GM12878 (cell line): ENCODE measurements around the gene MAP4K2. TPM values are rescaled to one million over a fixed set of nuclear protein-coding genes. Genes with fewer than 3 reads are reported as not detected.

Experiments
- ATAC-seq: fragments of 200-7000 bp; cut with Tn5 transposase; 3 replicates; pipeline ENCODE4 v1.9.1; 2020; ENCODE audit warnings: mild to moderate bottlenecking, moderate library complexity
- BruUV-seq: library from RNA; stranded (reverse); fragments of 400-500 nt; replicated peaks from 2 replicates; lab custom pipeline; 2021; lab: Mats Ljungman, UMichigan
- CTCF ChIA-PET: fragments of 300-600 bp; sonication (Branson Sonifier 250); formaldehyde crosslinking; extraction: SDS; loops from one replicate; lab custom pipeline; 2021; ENCODE audit warnings: inconsistent platforms; lab: Yijun Ruan, JAX
- POLR2A ChIA-PET: fragments of 350-600 bp; formaldehyde crosslinking; extraction: SDS; loops from one replicate; lab custom pipeline; 2021; ENCODE audit warnings: inconsistent platforms; lab: Charles Lee
- RAD21 ChIA-PET: fragments of 300-600 bp; sonication (Branson Sonifier 250); formaldehyde crosslinking; loops from one replicate; lab custom pipeline; 2023; ENCODE audit warnings: antibody characterized with exemption; ENCODE audit not compliant: unreplicated experiment; lab: Charles Lee
- SMC1A ChIA-PET: fragments of 300-600 bp; sonication (Branson Sonifier 250); formaldehyde crosslinking; loops from one replicate; lab custom pipeline; 2023; ENCODE audit not compliant: unreplicated experiment, uncharacterized antibody; lab: Charles Lee
- DNase-seq: peaks from one replicate; pipeline ENCODE4 v3.0.0-alpha.2; 2011; ENCODE audit warnings: low read depth, low spot score
- FAIRE-seq: peaks from 3 replicates; lab custom pipeline; 2011; peaks lifted over from hg19 to GRCh38; lab: Jason Lieb, UNC
- H2AFZ ChIP-seq: 2 replicates; pipeline ENCODE4 v1.6.0; 2011; ENCODE audit warnings: low read depth, low read length, control low read depth; ENCODE audit not compliant: control insufficient read depth
- H3K27ac ChIP-seq: 2 replicates; pipeline ENCODE4 v1.5.1; 2011; ENCODE audit warnings: control low read depth; ENCODE audit not compliant: control insufficient read depth, insufficient read depth
- H3K27me3 ChIP-seq, 2 experiments: replicated peaks in 1 of 2; 2 replicates each; pipeline versions ENCODE4 v1.6.0 to v1.6.1; 2011; ENCODE audit warnings: low read length in 1 of 2; ENCODE audit not compliant: control insufficient read depth in 2 of 2, insufficient read depth in 2 of 2
- H3K36me3 ChIP-seq, 2 experiments: 2 replicates each; pipeline ENCODE4 v1.5.1; 2011; ENCODE audit warnings: low read length in 1 of 2; ENCODE audit not compliant: control insufficient read depth in 2 of 2, insufficient read depth in 2 of 2
- H3K4me1 ChIP-seq: 2 replicates; pipeline ENCODE4 v1.6.1; 2011; ENCODE audit warnings: mild to moderate bottlenecking, low read length, moderate library complexity, mixed read lengths; ENCODE audit not compliant: control insufficient read depth, insufficient read depth
- H3K4me2 ChIP-seq: 2 replicates; pipeline ENCODE4 v1.6.0; 2011; ENCODE audit warnings: control low read depth; ENCODE audit not compliant: control insufficient read depth, insufficient read depth
- H3K4me3 ChIP-seq: fragments of 200-600 bp; sonication (generic); 2 replicates; pipeline ENCODE4 v1.5.1; 2016
- H3K79me2 ChIP-seq: 2 replicates; pipeline ENCODE4 v1.6.0; 2011; ENCODE audit warnings: low read length; ENCODE audit not compliant: control insufficient read depth, insufficient read depth
- H3K9ac ChIP-seq: 2 replicates; pipeline ENCODE4 v1.8.0; 2011; ENCODE audit warnings: low read length, control low read depth, mixed read lengths; ENCODE audit not compliant: control insufficient read depth, insufficient read depth
- H3K9me3 ChIP-seq: replicated peaks from 3 replicates; pipeline ENCODE4 v1.5.1; 2011; ENCODE audit warnings: mild to moderate bottlenecking, low read length; ENCODE audit not compliant: control insufficient read depth, insufficient read depth
- H4K20me1 ChIP-seq: 2 replicates; pipeline ENCODE4 v1.6.0; 2011; ENCODE audit not compliant: control insufficient read depth, insufficient read depth
- CHD1 ChIP-seq: IDR thresholded peaks from 2 replicates; pipeline ENCODE4 v1.6.1; 2012; ENCODE audit warnings: low read depth, low read length, improper control_type of control experiment
- CHD4 ChIP-seq: fragments of 200-600 bp; sonication (generic); IDR thresholded peaks from 2 replicates; pipeline ENCODE4 v1.6.1; 2016; ENCODE audit warnings: mild to moderate bottlenecking
- IKZF1 ChIP-seq: fragments of 450-650 bp; conservative IDR thresholded peaks from 2 replicates; pipeline ENCODE4 v1.6.1; 2017; ENCODE audit warnings: antibody characterized with exemption, mild to moderate bottlenecking
- POLR2A ChIP-seq: IDR thresholded peaks from 2 replicates; pipeline ENCODE4 v1.6.1; 2011; ENCODE audit warnings: low read depth, mild to moderate bottlenecking, low read length
- POLR2AphosphoS5 ChIP-seq: IDR thresholded peaks from 2 replicates; pipeline ENCODE4 v1.6.1; 2011; ENCODE audit warnings: mild to moderate bottlenecking, low read length, inconsistent platforms
- SREBF1 ChIP-seq: IDR thresholded peaks from 2 replicates; pipeline ENCODE4 v1.6.1; 2012; ENCODE audit warnings: mild to moderate bottlenecking, low read length
- STAT3 ChIP-seq: IDR thresholded peaks from 2 replicates; pipeline ENCODE4 v1.6.1; 2011; ENCODE audit warnings: low read depth, low read length, improper control_type of control experiment
- ZSCAN29 ChIP-seq: fragments of 450-650 bp; IDR thresholded peaks from 2 replicates; pipeline ENCODE4 v1.6.1; 2017; ENCODE audit warnings: mild to moderate bottlenecking, moderate library complexity
- WGBS: methylation state at CpG from one replicate; pipeline ENCODE4 v1.1.6; 2016; ENCODE audit warnings: low lambda C conversion rate; ENCODE audit not compliant: insufficient replicate concordance, insufficient coverage; ENCODE audit errors: missing lambda C conversion rate; 5-methylcytosine and 5-hydroxymethylcytosine counted together
- in situ Hi-C: fragments of 300-500 bp; cut with MboI; formaldehyde crosslinking; loops from 9 replicates; pipeline ENCODE4 v1.14.3; 2018; ENCODE audit warnings: mixed read lengths
- intact Hi-C: fragments of 100-400 bp; cut with micrococcal nuclease; formaldehyde crosslinking; loops from one replicate; pipeline ENCODE4 v1.14.2; 2022; ENCODE audit not compliant: unreplicated experiment
- polyA plus RNA-seq, 11 experiments: library from polyadenylated mRNA; depleted of rRNA in 4 of 11; unstranded in 6 of 11; stranded (reverse) in 5 of 11; fragments of >200 nt; fragmentation: Nextera tagmentation in 4 of 11; fragmentation: Illumina TruSeq in 1 of 11; extraction: Ambion mirVana in 4 of 11; extraction: Trizol in 1 of 11; gene quantifications; 1 replicate in 1 of 11; 2 replicates in 10 of 11; pipeline versions ENCODE4 v1.2.1 to v1.2.3, GENCODE V29; 2011 to 2016; ENCODE audit warnings: inconsistent platforms in 2 of 11, missing spikeins in 2 of 11, low read depth in 1 of 11
- total RNA-seq, 4 experiments: library from RNA; depleted of rRNA in 3 of 4; stranded (reverse); fragments of >200 nt in 3 of 4; fragmentation: Illumina TruSeq in 1 of 4; extraction: Trizol in 1 of 4; gene quantifications; 2 replicates each; pipeline versions ENCODE4 v1.2.1 to v1.2.3, GENCODE V29; 2013 to 2021
- TF ChIP-seq, protein P1 (sequence below): fragments of 450-650 bp; IDR thresholded peaks from 2 replicates; pipeline ENCODE4 v1.6.1; 2017; ENCODE audit warnings: mild to moderate bottlenecking

Gene MAP4K2
- total and polyA plus RNA-seq, 10 of the 15 experiments (the other 5 are each of a cell fraction or from before 2014, with no cell fraction given) = 0.98 to 78.1 (median 48.9) TPM

DNA sequence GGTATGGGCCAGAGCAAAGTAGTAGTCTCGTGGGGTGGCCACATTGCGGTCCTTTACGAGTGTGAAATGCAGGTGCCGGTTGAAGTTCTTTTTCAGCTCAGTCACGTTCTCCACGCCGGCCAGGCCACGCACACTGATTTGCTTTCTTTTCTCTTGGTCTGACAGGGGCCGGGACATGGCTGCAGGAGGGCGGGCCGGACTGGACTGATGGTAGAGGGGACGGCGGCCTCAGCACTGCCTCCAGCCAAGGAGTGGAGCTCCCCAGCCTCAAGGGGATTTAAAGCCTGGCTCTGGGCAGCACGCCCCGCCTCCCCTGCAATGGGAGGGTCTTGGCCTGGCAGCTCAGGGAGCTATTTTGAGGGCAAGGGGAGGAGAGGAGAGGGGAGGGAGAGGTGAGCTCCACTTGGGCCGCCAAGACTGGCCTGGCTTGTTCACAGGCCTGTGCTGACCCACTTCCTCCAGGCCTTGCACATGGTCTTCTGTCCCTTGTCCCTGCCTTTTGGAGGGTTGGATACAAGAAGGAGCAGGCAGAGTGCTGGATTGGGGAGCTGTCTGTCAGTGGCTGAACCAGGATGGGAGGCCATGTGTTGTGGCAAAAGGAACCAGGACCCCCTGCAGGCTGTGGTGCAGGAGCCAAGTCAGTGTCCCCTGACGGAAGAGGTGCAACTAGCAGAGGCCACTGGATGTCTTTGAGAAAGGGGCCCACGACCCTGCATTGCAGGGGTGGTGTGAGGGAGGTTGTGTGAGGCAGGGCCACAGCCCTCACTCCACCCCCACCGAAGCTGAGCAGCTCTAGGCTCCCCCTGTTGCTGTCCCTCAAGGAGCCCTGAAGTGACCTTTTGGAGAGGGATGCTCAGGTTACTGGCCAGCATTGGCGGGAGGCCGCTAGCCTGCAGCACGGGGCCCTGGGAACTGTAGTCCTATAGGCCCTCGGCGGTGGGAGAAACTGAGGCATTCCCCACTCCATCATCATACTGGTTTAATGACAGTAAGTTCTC, 43.0 kb downstream of the MAP4K2 start, which contains the start of gene PYGM:
Gene PYGM, minus strand, starts transcription at position 253 of the 998 bp plus-strand sequence. Its CDS starts 76 bp downstream, at position 177.
- CTCF ChIA-PET = interaction anchor here (0.7 to 1.5 kb wide), 6 partner anchors 10 to 109 kb away, joined by 3 to 8 read pairs (median 4); no protein-coding TSS in a partner anchor

More for the DNA sequence above, 43.0 kb downstream of the MAP4K2 start, which contains the start of gene PYGM:
- BruUV-seq = no TSS peak
- Histone ChIP-seq H3K4me2 (no peak within 1 kb of the TSS), H2AFZ (no peak within 1 kb of the TSS), H4K20me1 (peaks cover 7% of the 10 kb centered on the region), H3K27ac (no peak within 1 kb of the TSS), H3K4me3 (no peak within 1 kb of the TSS), H3K36me3 (peaks cover 10 to 12% of the 10 kb centered on the region in 2 experiments; a peak in 3 of 4 replicates), H3K4me1 (peaks cover 17% of the 10 kb centered on the region), H3K27me3 (no peaks in the 10 kb centered on the region), H3K9me3 (no peaks in the 10 kb centered on the region), H3K79me2 (no peaks in the 10 kb centered on the region), H3K9ac (no peak within 1 kb of the TSS)
- WGBS = 71% methylated on average over 21 of the region's 24 CpGs
- intact Hi-C loops (no loop called here), in situ Hi-C loops (no loop called here)
- ChIA-PET SMC1A (interaction anchor here (1.2 to 1.7 kb wide), 2 partner anchors 11 to 16 kb away, joined by 4 to 5 read pairs; no protein-coding TSS in a partner anchor), RAD21 (interaction anchor here (1.2 kb wide), 1 partner anchor 56 kb away, joined by 3 read pairs; no protein-coding TSS in a partner anchor), POLR2A (interaction anchor here (0.7 to 1.8 kb wide), 2 partner anchors 12 to 247 kb away, joined by 4 to 6 read pairs; no protein-coding TSS in a partner anchor)
- TF ChIP-seq, protein P1, sequence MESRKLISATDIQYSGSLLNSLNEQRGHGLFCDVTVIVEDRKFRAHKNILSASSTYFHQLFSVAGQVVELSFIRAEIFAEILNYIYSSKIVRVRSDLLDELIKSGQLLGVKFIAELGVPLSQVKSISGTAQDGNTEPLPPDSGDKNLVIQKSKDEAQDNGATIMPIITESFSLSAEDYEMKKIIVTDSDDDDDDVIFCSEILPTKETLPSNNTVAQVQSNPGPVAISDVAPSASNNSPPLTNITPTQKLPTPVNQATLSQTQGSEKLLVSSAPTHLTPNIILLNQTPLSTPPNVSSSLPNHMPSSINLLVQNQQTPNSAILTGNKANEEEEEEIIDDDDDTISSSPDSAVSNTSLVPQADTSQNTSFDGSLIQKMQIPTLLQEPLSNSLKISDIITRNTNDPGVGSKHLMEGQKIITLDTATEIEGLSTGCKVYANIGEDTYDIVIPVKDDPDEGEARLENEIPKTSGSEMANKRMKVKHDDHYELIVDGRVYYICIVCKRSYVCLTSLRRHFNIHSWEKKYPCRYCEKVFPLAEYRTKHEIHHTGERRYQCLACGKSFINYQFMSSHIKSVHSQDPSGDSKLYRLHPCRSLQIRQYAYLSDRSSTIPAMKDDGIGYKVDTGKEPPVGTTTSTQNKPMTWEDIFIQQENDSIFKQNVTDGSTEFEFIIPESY = 0 out of 2 replicates have a peak, but pooled peaks have one; percentile 40
- TF ChIP-seq CHD1 (no peak), IKZF1 (no peak), POLR2A (peak; percentile 51; the same call in 1 of the 2 replicates), CHD4 (no peak), ZSCAN29 (no peak), POLR2AphosphoS5 (0 out of 2 replicates have a peak, but pooled peaks have one; percentile 12), SREBF1 (no peak), STAT3 (no peak)
- DNase-seq = no peak
- FAIRE-seq = no peak
- ATAC-seq = peak; percentile 8; the same call in 2 of the 3 replicates
